ENCODE data around the gene ADAMTS4.

ADAMTS4 gene

GRCh38 chr1:161171696-161172095 lies 27.2 kb downstream of the ADAMTS4 start:
- no peak for DNase-seq

GRCh38 chr1:161171191-161171590 lies 27.7 kb downstream of the ADAMTS4 start:
- no peak for DNase-seq

DNA sequence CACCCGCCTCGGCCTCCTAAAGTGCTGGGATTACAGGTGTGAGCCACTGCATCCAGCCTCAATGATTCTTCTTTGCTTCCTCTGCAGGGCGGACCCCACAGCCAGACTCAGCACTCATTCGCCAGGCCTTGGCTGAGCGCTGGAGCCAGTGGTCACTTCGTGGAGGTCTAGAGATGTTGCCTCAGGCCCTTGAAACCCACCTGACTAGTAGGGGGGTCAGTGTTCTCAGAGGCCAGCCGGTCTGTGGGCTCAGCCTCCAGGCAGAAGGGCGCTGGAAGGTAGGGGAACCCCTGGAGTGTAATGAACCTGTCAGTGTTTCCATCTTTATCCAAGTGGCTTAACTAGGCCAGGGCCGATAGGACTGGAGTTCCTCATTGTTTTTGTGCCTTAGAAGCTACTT lies 29.9 kb downstream of the ADAMTS4 start:
- DNase-seq = no peak

- DNase-seq = no peak
Observed at GRCh38 chr1:161166669-161167548, 31.9 kb downstream of the ADAMTS4 start.

DNA sequence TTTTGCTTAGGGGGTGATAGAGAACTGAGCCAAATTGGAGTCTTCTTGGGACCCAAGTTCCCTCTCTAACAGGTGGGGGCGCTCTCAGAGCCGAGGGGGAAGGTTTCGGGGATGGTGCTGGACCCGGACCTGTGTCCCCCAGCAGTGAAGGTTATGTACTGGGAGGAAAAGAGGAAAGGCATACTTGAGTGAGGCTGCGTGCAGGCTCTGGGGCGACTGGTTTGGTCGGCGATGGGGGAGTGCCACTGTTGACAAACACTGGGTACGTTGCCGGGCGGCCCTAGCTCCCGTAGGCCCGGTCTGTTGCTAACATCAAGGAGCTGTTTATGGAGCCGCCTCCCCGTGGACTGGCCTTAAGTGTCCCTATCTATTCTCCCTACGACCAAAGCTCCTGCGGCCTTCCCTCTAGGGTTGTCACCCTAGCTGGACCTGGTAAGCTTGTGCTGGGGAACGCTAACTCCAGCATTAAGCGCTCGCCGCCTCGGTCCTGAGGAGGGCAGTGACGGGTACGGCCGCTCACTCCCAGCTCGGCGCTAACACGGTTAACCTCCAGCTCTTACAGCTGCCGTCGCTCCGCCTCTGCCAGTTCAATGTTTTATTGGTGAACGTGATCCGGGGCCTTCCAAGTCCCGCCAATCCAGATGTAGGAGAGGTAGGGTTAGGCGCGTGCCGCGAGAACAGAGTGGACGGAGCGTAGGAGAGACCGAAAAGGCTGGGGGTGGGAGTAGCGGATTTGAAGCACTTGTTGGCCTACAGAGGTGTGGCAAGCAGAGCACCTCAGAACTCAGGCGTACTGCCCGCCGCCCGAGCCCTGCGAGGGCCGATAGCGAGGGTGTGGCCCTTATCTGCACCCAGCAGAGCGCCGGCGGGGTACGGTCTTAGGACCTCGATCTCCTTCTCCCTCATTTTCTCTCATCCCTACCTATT lies 32.8 kb downstream of the ADAMTS4 start, which contains the start of gene PPOX:
PPOX (plus strand) TSS at position 685 of the 927 bp plus-strand sequence. CDS start 422 bp downstream, outside the sequence.
- DNase-seq = peak; percentile 96

DNA sequence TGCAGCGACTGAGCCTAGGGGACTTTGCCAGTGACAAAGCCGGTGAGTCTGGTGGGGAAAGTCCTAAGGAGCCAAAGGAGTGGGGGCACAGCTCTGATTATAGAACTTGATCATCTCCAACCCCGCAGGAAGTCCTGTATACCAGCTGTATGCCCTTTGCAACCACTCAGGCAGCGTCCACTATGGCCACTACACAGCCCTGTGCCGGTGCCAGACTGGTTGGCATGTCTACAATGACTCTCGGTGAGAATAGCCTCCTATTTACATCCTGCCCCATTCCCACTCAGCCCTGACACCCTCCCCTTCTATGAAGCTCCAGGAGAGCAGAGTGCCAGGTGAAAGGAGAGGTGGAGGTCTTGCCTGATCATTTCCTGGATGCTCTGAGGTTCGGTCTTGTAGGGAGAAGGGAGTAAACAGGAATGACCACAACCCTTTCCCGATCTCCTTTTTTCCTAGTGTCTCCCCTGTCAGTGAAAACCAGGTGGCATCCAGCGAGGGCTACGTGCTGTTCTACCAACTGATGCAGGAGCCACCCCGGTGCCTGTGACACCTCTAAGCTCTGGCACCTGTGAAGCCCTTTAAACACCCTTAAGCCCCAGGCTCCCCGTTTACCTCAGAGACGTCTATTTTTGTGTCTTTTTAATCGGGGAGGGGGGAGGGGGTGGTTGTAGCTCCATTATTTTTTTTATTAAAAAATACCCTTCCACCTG lies 33.8 kb downstream of the ADAMTS4 start:
- no peak for DNase-seq

DNA sequence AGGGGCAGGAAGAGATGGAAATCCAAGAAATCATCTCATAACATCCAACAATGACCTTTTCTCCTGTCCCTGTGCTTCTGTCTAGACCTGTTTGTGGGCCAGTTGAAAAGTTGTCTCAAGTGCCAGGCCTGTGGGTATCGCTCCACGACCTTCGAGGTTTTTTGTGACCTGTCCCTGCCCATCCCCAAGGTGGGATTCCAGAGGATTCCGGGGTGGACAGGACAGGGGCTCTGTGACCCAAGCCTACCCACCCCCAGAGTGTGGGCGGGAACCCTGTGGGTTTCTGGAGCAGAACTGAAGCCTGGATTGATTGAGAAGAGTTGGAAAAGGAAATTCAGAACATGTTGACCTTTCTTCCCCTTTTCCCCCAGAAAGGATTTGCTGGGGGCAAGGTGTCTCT lies 35.1 kb downstream of the ADAMTS4 start:
- no peak for DNase-seq

DNA sequence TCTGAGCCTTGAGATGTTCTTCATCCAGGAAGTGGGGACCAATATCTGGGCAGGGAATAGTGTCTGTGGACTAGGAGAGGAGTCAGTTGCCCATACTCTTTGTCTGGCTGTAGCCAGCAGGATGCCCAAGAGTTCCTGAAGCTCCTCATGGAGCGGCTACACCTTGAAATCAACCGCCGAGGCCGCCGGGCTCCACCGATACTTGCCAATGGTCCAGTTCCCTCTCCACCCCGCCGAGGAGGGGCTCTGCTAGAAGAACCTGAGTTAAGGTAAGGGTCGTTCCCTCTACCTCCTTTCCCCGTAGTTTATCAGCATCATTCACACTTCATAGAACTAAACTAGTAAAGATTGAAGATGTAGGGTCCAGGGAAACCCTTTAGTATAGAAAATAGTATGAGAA lies 36.0 kb downstream of the ADAMTS4 start:
- no peak for DNase-seq

GRCh38 chr1:161162052-161162451 lies 36.8 kb downstream of the ADAMTS4 start:
- DNase-seq = no peak

DNA sequence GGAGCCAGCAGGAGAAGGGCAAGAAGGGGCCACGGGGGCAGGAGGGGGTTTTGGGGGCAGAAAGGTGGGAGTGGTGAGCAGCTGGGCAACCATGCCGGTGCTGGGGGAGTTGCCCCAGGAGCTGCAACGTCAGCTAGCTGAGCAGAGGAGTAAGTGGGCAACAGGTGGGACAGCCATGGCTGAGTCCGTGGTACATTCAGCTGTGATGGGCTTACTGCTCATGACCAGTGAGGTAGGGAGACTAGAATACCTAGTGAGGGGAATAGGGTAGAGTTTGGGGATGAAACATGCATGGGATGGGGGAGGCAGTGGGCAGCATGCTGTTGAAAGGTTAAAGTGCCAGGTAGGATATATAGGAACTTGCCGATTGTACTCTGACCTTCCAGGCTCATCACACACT lies 37.2 kb downstream of the ADAMTS4 start:
- no peak for DNase-seq

DNA sequence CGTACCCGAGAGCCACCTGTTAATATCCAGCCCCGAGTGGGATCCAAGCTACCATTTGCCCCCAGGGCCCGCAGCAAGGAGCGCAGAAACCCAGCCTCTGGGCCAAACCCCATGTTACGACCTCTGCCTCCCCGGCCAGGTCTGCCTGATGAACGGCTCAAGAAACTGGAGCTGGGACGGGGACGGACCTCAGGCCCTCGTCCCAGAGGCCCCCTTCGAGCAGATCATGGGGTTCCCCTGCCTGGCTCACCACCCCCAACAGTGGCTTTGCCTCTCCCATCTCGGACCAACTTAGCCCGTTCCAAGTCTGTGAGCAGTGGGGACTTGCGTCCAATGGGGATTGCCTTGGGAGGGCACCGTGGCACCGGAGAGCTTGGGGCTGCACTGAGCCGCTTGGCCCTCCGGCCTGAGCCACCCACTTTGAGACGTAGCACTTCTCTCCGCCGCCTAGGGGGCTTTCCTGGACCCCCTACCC lies 38.1 kb downstream of the ADAMTS4 start:
- DNase-seq = no peak

DNA sequence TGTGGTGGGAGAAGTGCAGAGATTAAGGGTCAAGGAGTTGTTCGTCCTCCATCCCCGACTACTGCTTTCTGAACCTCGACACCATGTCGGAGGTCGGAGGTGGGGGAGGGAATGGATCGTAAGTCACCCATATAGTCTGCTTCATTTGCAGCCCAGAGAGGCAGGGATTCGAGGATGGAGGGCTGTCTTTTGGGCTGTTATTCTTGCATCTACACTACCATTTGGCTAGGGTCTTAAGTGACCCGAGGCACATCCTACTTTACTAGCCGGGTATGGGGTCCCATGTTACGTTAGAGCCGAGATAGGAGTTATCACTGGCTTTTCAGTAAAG lies 39.0 kb downstream of the ADAMTS4 start:
- no peak for DNase-seq

- peak; percentile 86 for DNase-seq
Observed at GRCh38 chr1:161159087-161159912, 39.6 kb downstream of the ADAMTS4 start, which contains the start of gene USP21. Gene USP21, plus strand, starts transcription at chr1:161159500. Its CDS starts 1,141 bp downstream, at chr1:161160641.

DNA sequence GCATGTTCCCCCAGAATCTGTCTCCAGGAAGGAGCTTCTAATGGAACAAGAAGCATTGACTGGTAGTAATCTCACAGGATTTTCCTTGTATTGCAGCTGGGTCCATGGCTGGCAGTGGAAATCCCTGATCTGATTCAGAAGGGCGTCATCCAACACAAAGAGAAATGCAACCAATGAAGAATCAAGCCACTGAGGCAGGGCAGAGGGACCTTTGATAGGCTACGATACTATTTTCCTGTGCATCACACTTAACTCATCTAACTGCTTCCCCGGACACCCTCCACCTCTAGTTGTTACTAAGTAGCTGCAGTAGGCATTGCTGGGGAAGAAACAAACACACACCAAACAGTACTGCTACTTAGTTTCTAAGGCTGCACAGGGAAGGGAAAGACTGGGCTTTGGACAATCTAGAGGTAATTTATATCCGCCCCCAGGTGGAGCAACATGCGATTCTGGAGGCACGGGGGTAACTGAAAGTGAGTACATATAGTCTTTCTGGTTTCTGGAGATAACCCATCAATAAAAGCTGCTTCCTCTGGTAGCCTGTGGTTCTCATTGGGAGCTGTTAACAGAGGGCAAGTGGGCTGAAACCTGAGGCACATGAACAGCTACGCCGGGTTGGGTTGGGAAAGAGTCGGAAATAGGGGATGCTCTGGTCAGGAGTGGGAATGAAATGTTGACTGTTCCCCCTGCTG lies 40.4 kb downstream of the ADAMTS4 start:
- no peak for DNase-seq

- DNase-seq = no peak
Observed at GRCh38 chr1:161157867-161158266, 41.0 kb downstream of the ADAMTS4 start.

- DNase-seq = peak; percentile 91
Observed at GRCh38 chr1:161153682-161154337, 45.0 kb downstream of the ADAMTS4 start, which contains the start of gene UFC1. Gene UFC1, plus strand, starts transcription at chr1:161153978. Its CDS starts 20 bp downstream, at chr1:161153998.

DNA sequence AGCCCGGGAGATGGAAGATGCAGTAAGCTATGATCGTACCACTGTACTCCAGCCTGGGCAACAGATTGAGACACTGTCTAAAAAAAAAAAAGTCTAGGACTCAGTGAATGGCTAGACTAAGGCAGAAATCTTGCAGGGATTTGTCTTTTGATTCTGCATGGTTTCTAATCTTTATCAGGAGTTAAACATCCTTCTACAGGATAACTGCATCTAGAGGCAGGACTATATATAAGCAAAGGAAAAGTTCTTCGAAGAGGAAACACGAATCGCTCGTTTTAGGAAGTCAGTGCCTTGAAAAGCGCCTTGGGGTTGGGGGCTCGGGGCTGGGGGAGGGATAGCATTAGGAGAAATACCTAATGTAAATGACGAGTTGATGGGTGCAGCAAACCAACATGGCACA lies 45.7 kb downstream of the ADAMTS4 start:
- no peak for DNase-seq

DNA sequence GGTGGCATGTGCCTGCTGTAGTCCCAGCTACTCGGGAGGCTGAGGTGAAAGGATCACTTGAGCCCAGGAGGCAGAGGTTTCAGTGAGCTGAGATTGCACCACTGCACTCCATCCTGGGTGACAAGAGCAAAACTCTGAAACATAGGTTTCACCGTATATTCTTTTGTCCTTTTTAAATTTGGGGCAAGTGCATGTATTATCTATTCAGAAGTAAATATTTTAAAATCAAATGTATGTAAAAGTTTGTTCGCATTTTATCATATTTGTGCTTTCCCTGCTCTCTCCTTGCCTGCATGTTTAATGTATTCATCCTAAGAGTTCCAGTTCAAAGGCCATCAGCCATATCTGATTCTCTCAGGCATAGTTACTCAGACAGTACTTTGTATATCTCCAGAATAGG lies 53.0 kb downstream of the ADAMTS4 start:
- DNase-seq = no peak

- DNase-seq = no peak
Observed at GRCh38 chr1:161140755-161141400, 58.0 kb downstream of the ADAMTS4 start.

DNA sequence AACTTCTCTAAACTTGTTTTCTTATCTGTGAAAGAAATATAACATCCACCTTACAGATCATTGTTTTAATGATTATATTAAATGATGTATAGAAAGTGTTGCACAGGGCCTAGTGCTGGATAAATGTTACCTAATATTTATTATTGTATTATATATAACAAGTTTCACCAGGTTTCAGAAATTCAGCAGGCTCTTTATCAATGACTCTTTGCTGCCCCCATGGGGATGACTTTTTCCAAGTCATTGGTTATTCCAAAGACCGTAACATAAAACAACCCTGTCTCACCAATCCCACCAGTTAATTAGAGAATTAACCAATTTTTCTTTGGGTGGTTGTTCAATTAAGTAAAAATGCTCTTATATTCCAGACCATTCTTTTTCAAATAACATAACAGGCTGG lies 59.1 kb downstream of the ADAMTS4 start:
- DNase-seq = peak; percentile 42

Data from fibroblast of skin of right quadriceps (primary cell).